HG02943 (cell line): ENCODE results near the gene TMEM45A.
"Not testable (repeated sequence)": the region's sequence is repeated elsewhere in the genome, so short reads cannot be mapped to it uniquely, and the experiment has no call there.

Experiments
- ATAC-seq: cut with Tn5 transposase; IDR thresholded peaks from one replicate; pipeline ENCODE4 v1.9.1; 2021; ENCODE audit warnings: mild to moderate bottlenecking, low read depth, moderate library complexity; ENCODE audit not compliant: unreplicated experiment

The TMEM45A gene

DNA sequence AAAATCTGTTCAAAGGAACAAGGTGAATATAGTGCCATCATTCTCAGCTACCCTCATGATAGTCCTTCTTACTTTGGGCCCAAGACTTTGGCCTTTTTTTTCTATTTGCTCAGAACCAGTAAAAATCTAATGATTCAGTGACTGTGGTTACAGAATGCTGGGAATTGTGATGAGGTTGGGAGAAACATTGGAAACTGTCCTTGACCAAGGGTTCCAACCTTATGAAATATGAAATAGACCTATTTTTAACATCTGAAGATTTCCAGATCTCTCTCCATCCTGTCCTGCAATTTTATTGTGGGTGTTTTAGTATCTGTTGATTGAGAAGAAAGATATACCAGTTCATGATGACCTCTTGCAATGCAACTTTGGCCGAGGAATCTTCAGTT is 34.9 kb downstream of the TMEM45A start:
- ATAC-seq, result no peak

GRCh38 chr3:100531093-100531492 is 38.7 kb downstream of the TMEM45A start:
- ATAC-seq, result no peak

DNA sequence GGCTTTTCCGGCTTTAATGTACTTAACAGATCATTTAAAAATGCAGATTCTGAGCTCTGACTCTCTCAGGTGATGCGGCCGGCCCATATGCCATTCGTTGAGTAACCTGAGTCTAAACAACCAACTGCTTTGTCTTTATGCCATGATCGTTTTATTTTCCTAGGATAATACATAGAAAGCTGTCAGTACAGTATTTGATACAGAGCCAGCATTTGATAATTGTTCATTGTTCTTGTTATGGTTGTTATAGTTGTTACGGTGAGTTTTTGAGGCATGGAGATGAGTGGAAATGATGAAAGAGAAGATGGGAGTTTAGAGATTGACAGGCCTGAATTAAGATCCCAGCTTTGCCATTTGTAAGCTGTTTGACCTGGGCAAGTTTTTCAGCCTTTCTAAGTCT is 40.0 kb downstream of the TMEM45A start:
- ATAC-seq, result no peak

DNA sequence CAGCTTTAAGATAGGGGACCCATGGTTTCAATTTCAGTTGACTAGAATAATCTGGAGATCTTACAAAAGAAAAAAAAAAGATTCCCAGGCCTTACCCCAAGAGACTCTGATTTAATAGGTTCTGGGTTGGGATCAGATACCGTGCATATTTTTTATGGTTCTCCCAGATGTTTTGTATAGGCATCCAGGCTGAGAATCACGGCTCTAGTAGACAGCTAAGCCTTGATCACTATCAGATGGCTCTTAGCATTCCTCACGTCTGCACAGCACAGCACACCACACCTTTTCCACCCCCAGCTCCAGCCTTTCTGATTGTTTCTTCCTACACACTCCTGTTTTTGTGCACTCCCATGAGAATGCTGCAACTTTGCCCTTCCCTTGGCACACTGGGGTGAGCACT is 40.8 kb downstream of the TMEM45A start:
- no peak for ATAC-seq

DNA sequence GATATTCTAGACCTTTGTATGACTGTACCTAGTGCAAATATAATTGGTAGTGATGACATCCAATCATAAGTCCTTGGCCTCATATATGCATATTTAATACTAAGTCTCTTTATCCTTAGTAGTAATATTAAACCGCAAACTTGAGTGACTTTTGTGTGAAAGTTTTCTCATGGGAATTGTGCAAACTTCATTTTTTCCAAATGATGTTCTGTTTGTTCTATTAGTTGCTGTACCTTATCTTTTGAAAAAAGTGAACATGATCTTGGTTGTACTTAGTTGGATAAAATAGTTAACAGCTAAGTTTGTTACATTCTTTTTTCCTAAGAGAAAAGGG is 43.2 kb downstream of the TMEM45A start:
- ATAC-seq, result no peak

DNA sequence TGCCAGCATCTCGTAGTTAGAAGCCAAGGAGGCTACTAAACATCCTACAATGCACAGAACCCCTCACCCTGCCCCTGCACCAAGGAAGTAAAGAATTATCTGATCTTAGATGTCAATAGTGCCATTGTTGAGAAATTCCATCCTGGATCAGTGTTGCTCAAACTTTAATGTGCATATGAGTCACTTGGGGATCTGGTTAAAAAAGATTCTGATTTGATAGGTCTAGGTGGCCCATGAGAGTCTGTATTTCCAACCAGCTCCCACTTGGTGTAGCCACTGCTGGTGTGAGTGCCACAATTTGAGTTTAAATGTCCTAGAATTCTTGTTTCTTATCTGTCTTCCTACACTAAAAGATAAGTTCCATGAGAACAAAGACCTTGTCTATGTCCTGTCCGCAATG is 43.7 kb downstream of the TMEM45A start:
- ATAC-seq, result no peak

DNA sequence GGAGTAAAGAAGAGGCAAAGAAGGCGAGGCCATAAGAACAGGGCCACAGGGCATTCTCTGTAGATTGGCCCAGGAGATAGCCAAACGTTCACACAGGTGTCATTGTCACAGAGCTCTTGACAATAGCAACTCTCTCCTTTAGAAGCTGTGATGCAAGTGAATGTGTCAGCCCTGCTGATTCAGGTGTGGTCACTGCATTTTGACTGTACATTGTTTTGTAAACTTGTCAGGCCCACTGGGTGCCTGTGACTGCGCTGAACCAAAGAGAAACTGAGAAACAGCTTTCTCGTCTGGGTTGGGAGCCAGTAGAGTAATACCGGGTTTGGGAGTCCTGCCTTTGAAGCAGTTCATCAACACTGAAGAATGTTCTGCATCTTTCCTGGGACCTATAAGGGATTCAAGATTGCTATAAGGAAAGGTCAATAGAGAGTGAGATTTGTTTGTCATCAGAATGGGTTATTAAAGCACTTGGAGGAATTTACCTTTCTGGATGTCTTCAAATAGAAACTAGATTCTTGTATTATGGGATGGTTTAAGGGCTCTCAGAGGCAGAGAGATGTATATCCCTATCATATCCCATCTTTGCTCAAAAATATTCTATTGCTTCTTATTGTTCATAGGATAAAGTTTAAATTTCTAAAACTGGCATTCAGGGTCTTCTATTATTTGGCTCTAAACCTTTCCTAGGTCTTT is 45.4 kb downstream of the TMEM45A start:
- ATAC-seq, result no peak

DNA sequence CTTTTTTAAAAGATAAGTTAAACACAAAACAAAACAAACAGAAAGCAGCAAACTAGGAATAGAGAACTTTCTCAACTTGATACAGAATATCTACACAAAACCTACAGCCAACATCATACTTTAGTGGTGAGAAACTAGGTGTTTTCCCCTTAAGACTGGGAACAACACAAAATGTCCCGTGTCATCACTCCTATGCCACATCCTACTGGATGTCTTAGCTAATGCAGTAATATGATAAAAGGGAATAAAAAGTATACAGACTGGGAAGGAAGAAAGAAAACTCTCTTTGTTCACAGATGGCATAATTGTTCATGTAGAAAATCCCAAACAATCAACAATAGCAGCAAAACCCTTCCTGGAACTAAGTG is 45.9 kb downstream of the TMEM45A start:
- no peak for ATAC-seq

GRCh38 chr3:100540791-100541334 is 48.4 kb downstream of the TMEM45A start:
- ATAC-seq, result no peak

GRCh38 chr3:100541428-100541827 is 49.0 kb downstream of the TMEM45A start:
- not testable (repeated sequence) for ATAC-seq

DNA sequence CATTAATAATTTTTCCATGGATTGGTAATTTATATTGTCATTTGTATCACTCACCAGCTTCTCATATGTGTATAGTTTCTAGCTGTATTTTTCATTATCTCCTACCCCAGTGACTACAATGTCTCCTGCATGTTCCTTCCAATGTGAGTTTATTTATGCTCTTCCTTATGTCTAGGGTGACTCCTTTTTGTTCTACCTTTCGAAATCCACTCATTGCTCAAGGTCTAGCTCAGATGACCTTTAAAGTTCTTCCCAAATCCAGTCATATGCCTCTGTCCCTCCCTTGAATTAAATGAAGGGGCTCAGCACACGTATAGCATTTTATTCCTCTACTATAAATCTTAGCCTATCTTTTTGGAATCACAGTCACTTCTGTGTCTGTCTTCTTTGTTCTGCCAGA is 53.0 kb downstream of the TMEM45A start:
- no peak for ATAC-seq

GRCh38 chr3:100546020-100546744 is 53.8 kb downstream of the TMEM45A start:
- ATAC-seq, result no peak

GRCh38 chr3:100548053-100548452 is 55.6 kb downstream of the TMEM45A start:
- no peak for ATAC-seq

DNA sequence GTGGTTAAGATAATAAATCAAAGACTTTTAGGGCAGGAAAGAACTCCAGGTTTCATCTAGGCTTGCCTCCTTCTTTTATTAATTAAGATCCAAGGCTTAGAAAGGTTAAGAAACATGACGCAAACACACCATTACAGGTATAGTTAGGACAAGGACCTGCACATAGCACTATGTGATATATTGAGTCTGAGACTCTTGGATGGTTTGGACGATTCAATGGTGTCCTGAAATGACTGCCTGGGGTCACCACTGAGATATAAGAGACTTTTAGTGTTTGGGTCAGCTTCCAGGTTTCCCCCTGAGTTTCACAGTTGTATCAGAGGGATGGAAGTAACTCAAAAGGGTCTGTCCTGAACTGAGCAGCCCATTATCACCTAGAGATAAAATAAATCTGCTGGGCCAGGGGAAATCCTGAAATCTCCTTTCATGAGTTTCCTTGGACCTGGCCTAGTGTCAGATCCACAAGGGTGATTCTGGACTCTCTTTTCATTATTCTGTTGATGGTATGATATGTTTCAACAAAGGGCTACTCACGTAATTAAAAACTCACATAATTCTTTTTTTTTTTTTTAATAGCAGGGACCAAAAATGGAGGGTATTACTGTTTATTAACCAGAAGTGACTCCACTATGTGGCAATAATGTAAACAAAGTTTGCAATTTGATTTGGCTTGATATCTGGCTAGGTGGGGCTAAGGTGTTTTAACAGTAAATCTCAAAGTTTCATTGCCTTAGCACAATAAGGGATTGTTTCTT is 61.4 kb downstream of the TMEM45A start:
- ATAC-seq, result no peak

- ATAC-seq, result no peak
Observed at GRCh38 chr3:100554373-100554676, 61.9 kb downstream of the TMEM45A start.

DNA sequence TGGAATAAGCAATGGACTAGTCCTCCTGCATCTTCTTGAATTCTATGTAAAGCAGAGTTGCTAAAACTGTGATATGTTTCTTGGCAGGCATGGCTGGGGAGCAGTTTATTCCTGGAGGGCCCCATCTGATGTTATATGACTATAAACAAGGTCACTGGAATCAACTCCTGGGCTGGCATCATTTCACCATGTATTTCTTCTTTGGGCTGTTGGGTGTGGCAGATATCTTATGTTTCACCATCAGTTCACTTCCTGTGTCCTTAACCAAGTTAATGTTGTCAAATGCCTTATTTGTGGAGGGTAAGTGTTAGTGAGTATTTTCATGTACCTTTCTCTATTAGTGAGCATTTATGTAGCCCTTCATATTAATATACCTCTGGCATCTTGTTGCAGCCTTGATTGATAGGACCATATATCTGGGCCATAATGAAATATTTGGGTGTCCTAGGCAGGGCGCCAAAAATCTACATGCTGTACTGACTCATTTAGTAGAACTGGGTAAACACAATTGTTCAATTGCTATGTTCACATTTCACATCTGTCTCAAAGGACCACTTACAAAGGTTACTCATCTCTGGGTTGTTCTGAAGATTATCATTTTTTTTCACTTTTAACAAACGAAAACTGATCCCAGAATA is 64.4 kb downstream of the TMEM45A start:
- ATAC-seq, result no peak

- ATAC-seq, result no peak
Observed at GRCh38 chr3:100558233-100558632, 65.8 kb downstream of the TMEM45A start.

DNA sequence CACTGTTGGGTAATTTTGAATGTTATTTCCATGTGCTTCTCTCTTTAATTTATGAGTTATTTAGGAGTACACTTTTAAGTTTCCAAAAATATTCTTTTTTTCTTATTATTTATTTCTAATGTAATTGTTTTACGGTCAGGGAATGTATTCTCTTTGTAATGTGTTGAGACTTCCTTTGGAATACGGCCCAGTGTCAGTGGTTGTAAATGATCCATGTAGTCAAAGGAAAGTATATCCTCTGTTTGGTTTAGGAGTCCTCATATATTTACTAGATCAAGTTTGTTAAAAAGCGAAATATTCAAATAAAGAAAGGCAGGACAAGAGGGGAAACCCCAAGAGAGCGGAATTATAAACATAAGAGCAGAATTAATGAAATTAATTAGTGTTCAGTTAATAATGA is 68.0 kb downstream of the TMEM45A start:
- no peak for ATAC-seq

DNA sequence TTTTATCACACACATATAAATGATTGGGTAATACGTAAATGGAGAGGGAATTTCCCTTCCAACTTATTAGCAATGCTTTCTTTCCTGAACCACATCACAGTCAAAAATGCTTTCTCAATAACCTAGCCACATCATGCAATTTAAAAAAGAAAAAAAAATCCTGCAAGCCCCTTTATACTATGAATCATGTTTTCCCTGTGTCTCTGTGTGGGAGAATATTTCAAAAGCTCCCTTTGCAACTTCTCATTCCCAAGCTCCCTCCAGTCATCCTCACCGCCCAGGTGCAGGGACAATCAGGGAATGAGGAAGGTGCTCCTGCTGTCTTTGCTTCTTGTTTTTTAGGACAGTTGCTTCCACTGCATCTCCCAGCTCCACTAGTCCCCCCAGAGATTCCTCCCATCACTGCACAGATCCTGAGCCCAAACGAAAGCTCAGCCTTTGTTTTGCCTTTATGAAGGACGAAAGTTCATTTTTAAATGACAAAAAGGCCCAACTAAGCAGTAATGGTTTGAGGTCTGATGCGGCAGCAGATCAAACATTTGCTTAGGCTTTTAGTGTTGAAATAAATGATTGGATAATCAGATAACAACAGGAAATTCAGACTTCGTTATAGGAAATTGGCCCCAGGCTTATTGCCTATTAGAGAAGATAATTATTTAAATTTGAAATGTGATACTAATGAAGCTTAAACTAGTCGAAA is 69.2 kb downstream of the TMEM45A start:
- no peak for ATAC-seq

DNA sequence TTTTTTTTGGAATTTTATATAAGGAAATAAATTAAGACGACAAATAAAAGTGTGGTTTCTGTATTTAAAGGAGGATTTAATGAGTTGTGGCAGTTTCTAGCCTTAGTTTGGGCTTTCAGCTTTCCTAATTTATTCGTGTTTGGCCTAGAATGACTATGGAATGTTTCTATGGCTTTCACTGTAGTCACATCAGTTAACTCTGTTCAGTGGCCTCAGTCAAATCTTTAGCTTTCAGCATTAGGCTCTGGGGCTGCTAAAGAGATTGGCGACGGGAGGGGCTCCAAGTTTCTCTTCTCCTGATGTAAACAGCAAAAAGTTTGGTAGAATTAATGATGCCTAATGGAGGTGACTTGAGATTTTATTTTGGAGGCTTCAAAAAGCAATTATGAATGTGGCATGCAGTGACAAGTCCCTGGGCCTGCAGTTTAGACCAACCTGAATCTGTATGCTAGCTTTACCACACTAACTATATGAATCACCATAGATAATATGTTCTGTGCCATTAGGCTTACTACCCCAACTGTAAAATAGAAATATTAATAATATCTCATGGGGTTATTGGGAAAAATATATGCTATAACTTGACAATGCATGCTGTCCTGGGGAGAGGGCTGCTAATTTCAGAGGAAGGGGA is 69.9 kb downstream of the TMEM45A start:
- no peak for ATAC-seq
